PFSK-1 (cell line): Measurements from ENCODE around the gene ATP7A.

Experiments
- FOXP2 ChIP-seq: optimal IDR thresholded peaks from 2 replicates; pipeline ENCODE3; 2011; ENCODE audit warnings: borderline replicate concordance, control low read depth, inconsistent platforms; ENCODE audit not compliant: insufficient read depth; ENCODE audit errors: extremely low read length, extremely low read depth
- POLR2AphosphoS5 ChIP-seq: IDR thresholded peaks from 2 replicates; pipeline ENCODE4 v1.6.1; 2012; ENCODE audit warnings: low read depth, mild to moderate bottlenecking, control low read depth, low read length, moderate library complexity
- SIN3A ChIP-seq: IDR thresholded peaks from 2 replicates; pipeline ENCODE4 v1.6.1; 2012; ENCODE audit warnings: mild to moderate bottlenecking, low read length, moderate library complexity, borderline replicate concordance; ENCODE audit not compliant: insufficient read depth
- TAF1 ChIP-seq: IDR thresholded peaks from 2 replicates; pipeline ENCODE4 v1.6.1; 2012; ENCODE audit warnings: low read length, control low read depth, borderline replicate concordance; ENCODE audit not compliant: insufficient read depth
- TF ChIP-seq, protein P1 (sequence below), 2 experiments: IDR thresholded peaks; 2 replicates each; pipeline versions ENCODE4 v1.6.1 to v1.8.0; 2011 to 2012; ENCODE audit warnings: low read depth in 2 of 2, low read length in 2 of 2, control low read depth in 1 of 2, inconsistent platforms in 1 of 2, mild to moderate bottlenecking in 1 of 2, moderate library complexity in 1 of 2; ENCODE audit not compliant: insufficient read depth in 1 of 2

The ATP7A gene

GRCh38 chrX:77975755-77976154 is 65.3 kb downstream of the ATP7A start:
- no peak for TF ChIP-seq SIN3A
- TF ChIP-seq, protein P1, sequence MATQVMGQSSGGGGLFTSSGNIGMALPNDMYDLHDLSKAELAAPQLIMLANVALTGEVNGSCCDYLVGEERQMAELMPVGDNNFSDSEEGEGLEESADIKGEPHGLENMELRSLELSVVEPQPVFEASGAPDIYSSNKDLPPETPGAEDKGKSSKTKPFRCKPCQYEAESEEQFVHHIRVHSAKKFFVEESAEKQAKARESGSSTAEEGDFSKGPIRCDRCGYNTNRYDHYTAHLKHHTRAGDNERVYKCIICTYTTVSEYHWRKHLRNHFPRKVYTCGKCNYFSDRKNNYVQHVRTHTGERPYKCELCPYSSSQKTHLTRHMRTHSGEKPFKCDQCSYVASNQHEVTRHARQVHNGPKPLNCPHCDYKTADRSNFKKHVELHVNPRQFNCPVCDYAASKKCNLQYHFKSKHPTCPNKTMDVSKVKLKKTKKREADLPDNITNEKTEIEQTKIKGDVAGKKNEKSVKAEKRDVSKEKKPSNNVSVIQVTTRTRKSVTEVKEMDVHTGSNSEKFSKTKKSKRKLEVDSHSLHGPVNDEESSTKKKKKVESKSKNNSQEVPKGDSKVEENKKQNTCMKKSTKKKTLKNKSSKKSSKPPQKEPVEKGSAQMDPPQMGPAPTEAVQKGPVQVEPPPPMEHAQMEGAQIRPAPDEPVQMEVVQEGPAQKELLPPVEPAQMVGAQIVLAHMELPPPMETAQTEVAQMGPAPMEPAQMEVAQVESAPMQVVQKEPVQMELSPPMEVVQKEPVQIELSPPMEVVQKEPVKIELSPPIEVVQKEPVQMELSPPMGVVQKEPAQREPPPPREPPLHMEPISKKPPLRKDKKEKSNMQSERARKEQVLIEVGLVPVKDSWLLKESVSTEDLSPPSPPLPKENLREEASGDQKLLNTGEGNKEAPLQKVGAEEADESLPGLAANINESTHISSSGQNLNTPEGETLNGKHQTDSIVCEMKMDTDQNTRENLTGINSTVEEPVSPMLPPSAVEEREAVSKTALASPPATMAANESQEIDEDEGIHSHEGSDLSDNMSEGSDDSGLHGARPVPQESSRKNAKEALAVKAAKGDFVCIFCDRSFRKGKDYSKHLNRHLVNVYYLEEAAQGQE (IDR thresholded peaks at IDR 0.05; ENCODE audit: insufficient read depth in 1 of 2, low read depth in 2 of 2, low read length in 2 of 2), result no peak
- no peak for TF ChIP-seq POLR2AphosphoS5
- TF ChIP-seq TAF1, result no peak
- TF ChIP-seq FOXP2, result no peak

DNA sequence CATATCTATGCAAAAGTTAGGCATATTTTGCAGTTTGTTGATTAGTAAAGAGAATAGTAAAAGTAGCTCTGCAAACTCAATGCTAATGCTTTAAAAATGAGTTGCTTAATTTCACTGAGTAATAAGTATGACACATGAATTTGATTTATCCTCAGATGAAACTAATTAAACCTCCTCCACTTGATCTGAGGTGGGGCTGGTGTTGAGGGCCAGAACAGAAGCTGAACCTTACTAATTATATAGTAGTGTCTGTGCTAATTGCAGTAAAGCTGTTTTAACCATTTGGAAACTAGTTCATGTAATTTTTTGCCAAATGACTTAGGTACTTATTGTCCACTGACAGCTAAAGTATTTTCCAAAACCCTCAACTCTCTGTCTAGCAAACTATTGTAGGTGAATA is 66.6 kb downstream of the ATP7A start:
- TF ChIP-seq, protein P1 (IDR thresholded peaks at IDR 0.05; ENCODE audit: insufficient read depth in 1 of 2, low read depth in 2 of 2, low read length in 2 of 2), result no peak
- TF ChIP-seq POLR2AphosphoS5 (no peak), TAF1 (no peak), FOXP2 (no peak), SIN3A (no peak)

- TF ChIP-seq SIN3A (no peak), FOXP2 (no peak), TAF1 (no peak), POLR2AphosphoS5 (no peak)
- TF ChIP-seq, protein P1 (IDR thresholded peaks at IDR 0.05; ENCODE audit: insufficient read depth in 1 of 2, low read depth in 2 of 2, low read length in 2 of 2), result no peak
These were observed 67.0 kb downstream of the ATP7A start for GRCh38 chrX:77977518-77977917.

DNA sequence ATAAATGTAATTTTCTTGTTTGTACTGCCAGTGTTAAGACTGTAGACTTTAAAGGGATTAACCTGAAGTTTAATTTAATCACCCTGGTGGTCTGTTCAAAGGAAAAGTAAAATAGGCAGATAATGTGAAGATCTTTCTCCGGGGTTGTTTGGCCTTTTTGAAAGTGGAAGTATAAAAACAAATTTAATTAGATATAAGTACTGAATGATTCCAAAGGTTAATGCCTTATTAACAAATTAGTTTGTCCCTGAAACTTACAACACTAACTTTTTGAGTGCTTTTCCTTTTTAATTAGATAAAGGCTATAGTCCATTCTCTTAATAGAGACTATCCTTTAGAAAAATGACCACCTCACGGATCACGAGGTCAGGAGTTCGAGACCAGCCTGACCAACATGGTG is 69.4 kb downstream of the ATP7A start:
- no peak for TF ChIP-seq SIN3A
- TF ChIP-seq TAF1, result no peak
- TF ChIP-seq POLR2AphosphoS5, result no peak
- TF ChIP-seq, protein P1 (IDR thresholded peaks at IDR 0.05; ENCODE audit: insufficient read depth in 1 of 2, low read depth in 2 of 2, low read length in 2 of 2), result no peak
- TF ChIP-seq FOXP2, result no peak

GRCh38 chrX:78011846-78012245 is 101.4 kb downstream of the ATP7A start:
- TF ChIP-seq POLR2AphosphoS5 (no peak), TAF1 (no peak), FOXP2 (no peak), SIN3A (no peak)
- TF ChIP-seq, protein P1 (IDR thresholded peaks at IDR 0.05; ENCODE audit: insufficient read depth in 1 of 2, low read depth in 2 of 2, low read length in 2 of 2), result no peak
